HG03469 (cell line): ENCODE results near the gene TMEM125.

ENCODE experiments used
- ATAC-seq: cut with Tn5 transposase; IDR thresholded peaks from one replicate; pipeline ENCODE4 v1.9.1; 2021; ENCODE audit warnings: mild to moderate bottlenecking, moderate library complexity, moderate number of reproducible peaks; ENCODE audit not compliant: unreplicated experiment

Gene TMEM125

GRCh38 chr1:43269627-43270375 lies at the start of gene TMEM125:
TSS of gene TMEM125 (plus strand) at chr1:43269983. CDS start at chr1:43272723, 2,740 bp downstream.
- ATAC-seq: no peak

DNA sequence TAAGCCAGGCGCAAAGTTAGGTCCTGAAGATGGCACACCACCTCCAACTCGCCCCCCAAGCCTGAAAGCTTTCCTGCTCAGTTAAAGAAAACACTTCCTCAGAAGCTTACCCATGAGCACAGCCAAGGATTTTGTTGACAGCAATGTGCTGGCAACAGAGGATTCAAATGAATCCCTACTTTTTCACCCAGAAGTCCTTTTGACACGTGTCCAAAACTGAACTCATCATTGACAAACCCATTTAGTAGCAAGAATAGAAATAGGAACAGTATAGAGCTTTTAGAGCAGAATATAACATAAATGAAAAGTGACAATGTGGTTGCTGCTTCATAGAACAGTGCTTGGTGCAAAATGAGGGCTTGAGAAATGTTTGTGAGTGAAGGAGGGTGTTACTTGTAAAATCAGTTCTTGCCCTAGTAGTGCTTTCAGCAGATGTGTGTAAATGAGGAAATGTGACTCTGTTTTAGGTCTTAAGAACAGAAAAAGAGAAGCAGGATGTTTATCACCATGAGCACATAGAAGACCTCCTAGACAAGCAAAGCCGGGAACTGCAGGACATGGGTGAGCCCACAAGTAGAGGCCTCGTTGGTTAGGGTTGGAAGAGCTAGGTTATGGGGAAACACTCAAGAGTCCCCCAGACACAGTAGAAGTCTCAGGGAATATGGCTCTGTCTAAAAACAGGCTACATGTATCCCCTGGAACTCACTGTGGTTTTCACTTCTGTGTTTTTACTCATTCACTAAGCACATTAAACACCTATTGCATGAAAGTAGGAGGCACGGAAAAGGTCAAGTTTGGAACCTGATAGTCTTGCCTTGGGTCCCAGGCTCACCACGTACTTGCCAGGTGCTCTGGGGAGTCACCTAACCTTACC lies 48.6 kb upstream of the TMEM125 start:
- no peak for ATAC-seq

- no peak for ATAC-seq
Measured at GRCh38 chr1:43221797-43222196, 48.0 kb upstream of the TMEM125 start.

GRCh38 chr1:43222879-43223278 lies 46.9 kb upstream of the TMEM125 start:
- ATAC-seq: no peak

DNA sequence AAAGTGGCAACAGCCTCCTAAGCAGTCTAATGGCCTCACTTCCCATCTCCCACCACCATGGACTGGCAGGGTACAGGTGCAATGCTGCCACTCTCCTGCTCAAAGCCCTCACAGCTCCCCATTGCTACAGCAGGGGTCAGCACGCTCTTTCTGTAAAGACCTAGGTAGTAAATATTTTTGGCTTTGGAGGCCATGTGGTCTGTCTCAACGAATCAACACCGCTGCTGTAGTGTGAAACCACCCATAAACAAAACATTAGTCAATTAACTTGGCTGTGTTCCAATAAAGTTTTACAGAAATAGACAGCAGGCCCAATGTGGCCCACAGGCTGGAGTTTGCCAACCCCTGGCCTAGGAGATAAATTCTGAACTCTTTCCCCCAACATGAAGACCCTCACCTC lies 44.6 kb upstream of the TMEM125 start:
- no peak for ATAC-seq

GRCh38 chr1:43227143-43227764 lies 42.5 kb upstream of the TMEM125 start:
- no peak for ATAC-seq

DNA sequence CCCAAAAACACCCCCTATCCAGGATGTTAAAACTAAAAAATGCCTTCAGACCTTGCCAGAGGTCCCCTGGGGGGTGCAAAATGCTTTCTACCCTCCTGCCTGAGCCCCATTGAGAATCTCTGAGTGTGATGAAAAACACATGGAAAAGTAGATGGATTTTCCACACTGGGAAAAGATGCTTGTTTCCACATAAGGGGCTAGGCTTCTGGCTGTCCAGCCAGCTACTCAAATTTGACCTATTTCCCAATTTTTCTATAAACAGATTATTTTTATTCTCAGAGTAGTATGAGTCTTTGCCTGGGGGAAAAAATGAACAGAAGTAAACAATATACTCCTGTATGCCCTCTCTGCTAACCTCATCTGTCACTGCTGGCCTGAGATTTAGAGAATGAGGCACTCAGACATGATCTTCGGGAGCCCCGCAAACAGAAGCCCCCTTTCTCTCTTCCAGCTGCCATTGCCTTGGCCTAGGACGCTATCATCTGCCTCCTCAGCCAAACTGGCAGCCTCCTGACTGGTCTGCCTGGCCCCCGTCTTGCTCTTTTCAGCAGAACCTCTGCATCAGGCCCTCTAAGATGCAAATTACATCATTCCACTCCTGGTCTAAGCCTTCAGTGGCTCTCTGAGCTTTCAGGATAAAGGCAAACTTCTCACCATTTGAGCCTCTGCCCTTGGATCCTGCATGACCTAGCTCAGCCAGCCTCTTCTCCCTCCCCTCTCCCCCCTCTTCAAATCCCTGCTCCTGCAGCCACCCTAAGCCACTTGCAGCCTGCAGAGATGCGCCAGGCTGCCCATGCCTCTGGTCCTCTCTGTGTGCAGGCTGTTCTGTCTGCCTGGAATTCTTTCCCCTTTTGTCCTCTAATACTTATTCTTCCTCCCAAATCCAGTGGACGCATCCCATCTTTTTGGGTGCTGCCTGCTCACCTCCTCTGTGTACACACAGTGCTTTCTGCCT lies 39.7 kb upstream of the TMEM125 start:
- no peak for ATAC-seq

DNA sequence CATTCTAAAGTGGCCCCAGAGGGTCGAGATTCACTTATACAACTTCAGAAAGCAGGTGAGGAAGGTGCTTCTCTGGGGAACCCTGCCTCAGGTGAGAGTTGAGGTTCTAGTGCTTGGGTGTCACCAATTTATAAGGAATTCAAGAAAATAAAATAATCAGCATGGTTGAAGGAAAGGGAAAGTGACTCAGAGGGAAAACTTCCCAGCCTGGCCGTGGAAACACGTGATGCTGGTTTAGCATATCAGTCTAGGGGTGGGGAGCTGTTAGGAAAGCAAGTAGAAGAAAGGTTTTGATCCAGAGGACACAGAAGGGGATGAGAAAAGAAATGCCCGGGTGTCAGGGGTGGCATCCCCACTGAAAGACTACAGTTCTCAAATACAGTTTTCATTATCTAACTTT lies 37.7 kb upstream of the TMEM125 start:
- ATAC-seq: no peak

DNA sequence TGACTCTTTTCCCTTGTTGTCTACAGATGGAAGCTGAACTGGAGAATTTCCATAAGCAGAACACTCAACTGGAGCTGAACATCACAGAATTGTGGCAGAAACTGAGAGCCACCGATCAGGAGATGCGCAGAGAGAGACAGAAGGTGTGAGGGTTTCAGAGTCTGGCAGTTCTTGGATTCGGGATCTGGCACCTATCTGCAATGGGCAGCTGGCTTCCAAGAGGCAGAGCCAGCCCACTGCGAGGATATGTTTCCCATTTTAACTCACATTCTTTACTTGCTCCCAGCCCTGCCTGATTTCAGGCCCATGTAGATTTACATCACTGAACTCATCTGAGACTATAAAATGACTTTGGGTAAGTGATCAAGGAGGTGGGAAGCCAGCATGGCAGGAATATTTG lies 37.3 kb upstream of the TMEM125 start:
- ATAC-seq: no peak

- no peak for ATAC-seq
Measured at GRCh38 chr1:43233631-43234030, 36.2 kb upstream of the TMEM125 start.

DNA sequence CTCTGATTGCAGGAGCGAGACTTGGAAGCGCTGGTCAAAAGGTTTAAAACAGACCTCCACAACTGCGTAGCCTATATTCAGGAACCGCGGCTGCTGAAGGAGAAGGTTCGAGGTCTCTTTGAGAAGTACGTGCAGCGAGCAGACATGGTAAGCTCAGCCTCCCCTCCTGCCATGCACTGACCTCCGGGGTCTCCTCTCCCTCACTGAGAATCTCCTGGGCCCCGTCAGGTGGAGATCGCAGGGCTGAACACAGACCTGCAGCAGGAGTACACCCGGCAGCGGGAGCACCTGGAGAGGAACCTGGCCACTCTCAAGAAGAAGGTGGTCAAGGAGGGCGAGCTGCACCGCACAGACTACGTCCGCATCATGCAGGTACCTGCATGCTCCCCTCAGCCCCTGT lies 35.5 kb upstream of the TMEM125 start:
- no peak for ATAC-seq

- ATAC-seq: no peak
Measured at GRCh38 chr1:43235040-43235439, 34.7 kb upstream of the TMEM125 start.

GRCh38 chr1:43235451-43236121 lies 34.2 kb upstream of the TMEM125 start:
- ATAC-seq: no peak

- no peak for ATAC-seq
Measured at GRCh38 chr1:43237121-43237520, 32.7 kb upstream of the TMEM125 start.

- no peak for ATAC-seq
Measured at GRCh38 chr1:43238085-43238484, 31.7 kb upstream of the TMEM125 start.

DNA sequence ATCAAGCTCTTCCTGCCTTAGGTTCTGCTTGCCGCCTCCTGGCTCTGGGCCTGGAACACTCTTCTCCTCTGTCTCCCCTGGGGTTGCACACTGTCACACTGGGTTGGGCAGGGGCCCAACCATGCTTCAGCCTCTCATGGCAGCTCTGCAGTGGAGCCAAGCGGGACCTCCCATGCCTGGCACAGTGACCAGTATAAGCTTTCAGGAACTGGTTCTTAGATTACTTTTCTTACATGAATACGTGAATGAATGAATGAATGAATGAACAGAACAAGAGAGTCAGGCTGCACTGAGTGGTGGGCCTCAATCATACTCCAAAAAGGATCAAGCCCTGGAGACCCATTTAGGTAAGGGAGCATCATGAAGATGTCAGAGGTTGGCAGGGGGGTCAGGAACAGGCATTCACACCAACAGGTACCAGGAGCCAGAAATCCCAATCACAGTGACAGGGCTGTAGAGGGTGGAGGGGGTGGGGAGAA lies 30.8 kb upstream of the TMEM125 start:
- ATAC-seq: no peak

GRCh38 chr1:43239484-43239883 lies 30.3 kb upstream of the TMEM125 start:
- peak; percentile 58 for ATAC-seq

DNA sequence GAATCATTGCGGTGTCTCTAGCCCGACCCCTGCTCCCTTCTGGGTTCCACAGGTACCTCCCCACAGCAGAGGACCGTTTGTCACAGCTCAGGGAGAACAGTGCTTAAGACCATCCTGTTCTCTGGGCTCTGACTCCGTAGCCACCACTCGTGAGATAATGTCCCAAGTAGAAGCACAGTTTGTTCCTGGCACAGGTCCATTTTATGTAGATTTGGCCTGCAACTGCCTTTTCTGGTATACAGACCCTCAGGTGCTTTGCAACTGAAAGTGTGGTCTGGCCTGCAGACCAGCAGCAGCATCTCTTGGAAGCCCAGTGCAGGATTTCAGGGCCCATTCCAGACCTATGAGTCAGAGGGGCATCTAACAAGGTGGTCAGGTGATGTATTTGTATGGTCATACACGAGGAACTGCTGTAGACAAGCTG lies 28.4 kb upstream of the TMEM125 start:
- ATAC-seq: no peak

DNA sequence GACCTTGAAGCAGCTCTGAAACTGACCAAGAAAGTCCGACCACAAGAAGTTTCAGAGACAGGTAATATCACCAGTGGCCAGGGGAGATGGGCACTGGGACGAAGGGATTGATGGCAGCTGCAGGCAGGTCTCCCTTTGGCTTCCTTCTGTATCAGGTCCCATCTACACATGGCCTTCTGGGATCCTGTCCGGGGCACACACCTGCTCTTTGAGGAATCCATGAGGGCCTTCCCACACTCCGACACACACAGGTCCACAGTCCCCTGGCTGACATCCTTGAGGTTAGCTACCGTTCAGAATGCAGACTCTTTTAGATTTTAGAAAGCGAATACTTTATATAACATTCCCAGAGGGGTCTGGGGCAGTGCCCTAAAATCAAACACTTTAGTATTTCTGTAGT lies 26.5 kb upstream of the TMEM125 start:
- ATAC-seq: no peak
